Activated CD4-positive, alpha-beta T cell treated with anti-CD3 and anti-CD28 coated beads, Interleukin-2, amount 10 ng/mL, durations not matched to agents 24 days and 14 days (primary cell): ENCODE results near the gene MAP2K7. TPM values are rescaled to one million over a fixed set of nuclear protein-coding genes. Genes with fewer than 3 reads are reported as not detected.

ENCODE experiments used
- DNase-seq: peaks from one replicate; pipeline ENCODE4 v3.0.0; 2022
- H3K27ac Mint-ChIP-seq: one replicate; pipeline ENCODE4 v1.8.0; 2022; ENCODE audit warnings: mild to moderate bottlenecking, mixed read lengths
- H3K27me3 Mint-ChIP-seq: one replicate; pipeline ENCODE4 v1.8.0; 2022; ENCODE audit warnings: mixed read lengths
- H3K36me3 Mint-ChIP-seq: one replicate; pipeline ENCODE4 v1.8.0; 2022; ENCODE audit warnings: low read depth, mild to moderate bottlenecking, mixed read lengths
- H3K4me1 Mint-ChIP-seq: one replicate; pipeline ENCODE4 v1.8.0; 2021; ENCODE audit warnings: mixed read lengths
- H3K4me3 Mint-ChIP-seq: one replicate; pipeline ENCODE4 v1.8.0; 2022; ENCODE audit warnings: mild to moderate bottlenecking, moderate library complexity, mixed read lengths
- H3K9me3 Mint-ChIP-seq: one replicate; pipeline ENCODE4 v1.8.0; 2021; ENCODE audit warnings: mixed read lengths
- intact Hi-C: fragments of 100-400 bp; cut with micrococcal nuclease; formaldehyde crosslinking; loops from one replicate; pipeline ENCODE4 v1.15.1; 2023
- total RNA-seq: library from RNA; stranded (reverse); gene quantifications from 2 replicates; pipeline ENCODE4 v1.2.3, GENCODE V29; 2022

The MAP2K7 gene
- total RNA-seq, 1 donor from 2014 or later = 46.7 TPM

DNA sequence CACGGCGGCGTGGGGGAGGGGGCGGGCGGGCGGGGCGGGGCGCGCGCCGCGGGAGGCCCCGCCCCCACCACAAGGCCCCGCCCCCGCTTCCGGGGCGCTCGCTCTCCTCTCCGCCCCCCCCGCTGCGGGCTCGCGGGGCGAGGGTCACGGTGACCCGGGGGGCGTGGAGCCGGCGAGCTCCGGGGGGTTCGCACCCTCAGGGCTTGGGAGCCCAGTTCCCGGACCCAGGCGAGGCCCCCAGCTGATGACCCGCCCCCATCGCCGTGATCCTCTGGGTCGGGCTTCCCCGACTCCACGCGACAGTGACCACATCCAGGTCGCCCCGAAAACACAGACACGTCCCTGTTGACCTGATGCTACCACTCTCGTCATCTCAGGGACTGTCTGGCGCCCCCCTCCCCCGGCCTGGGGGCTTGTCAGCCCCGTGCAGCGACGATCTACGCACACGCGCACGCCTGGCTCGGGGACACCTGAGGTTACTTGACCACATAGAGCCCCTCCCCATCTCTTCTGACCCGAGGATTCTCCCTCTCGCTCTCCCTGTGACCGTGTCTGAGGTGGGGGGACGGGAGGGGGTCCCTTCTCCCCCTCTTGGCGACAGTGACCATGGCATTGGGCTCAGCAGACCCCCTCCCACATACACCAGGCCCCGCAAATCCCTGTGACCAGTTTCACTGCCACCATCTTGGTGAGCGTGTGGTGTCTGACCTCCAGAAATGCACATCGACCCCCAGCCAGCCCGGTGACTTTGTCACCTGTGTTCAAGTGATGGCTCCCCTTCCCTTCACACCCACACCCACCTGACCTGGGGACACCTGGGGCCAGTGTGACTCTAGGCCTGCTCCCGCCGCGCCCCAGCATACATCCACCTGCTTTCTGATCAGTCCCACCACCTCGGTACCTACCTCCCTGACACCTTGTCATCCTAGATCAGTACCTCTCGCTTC, 670 bp downstream of the MAP2K7 start:
- peak; percentile 91 for DNase-seq
- peaks cover 25% of the 10 kb centered on the region for H3K4me1 Mint-ChIP-seq
- peaks cover 19% of the 10 kb centered on the region for H3K36me3 Mint-ChIP-seq
- peak overlapping the region; percentile 93 for H3K4me3 Mint-ChIP-seq
- peaks cover 3% of the 10 kb centered on the region for H3K27me3 Mint-ChIP-seq
- H3K27ac Mint-ChIP-seq = peak overlapping the region; percentile 93
- no peaks in the 10 kb centered on the region for H3K9me3 Mint-ChIP-seq
- intact Hi-C loops = no loop called here

DNA sequence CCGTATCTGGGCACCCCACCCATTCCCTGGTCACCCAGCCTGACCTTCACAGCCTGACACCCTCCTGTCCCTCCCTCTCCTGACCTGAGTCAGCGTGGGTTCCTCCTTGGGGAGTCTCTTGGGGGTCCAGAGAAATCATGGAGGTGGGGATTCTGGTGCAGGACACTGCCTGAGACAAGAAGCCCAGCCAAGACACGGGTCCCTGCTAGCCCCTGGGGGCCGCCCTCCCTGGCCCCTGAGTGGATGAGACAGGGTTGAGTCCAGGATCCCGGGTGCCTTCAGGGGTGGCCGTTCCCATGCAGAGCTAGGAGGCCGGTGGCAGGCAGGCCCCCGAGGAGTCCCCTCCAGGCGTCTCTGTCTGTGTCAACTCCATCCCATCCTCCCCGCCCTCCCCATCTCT, 1.6 kb downstream of the MAP2K7 start:
- H3K4me1 Mint-ChIP-seq = peaks cover 25% of the 10 kb centered on the region
- peaks cover 19% of the 10 kb centered on the region for H3K36me3 Mint-ChIP-seq
- H3K9me3 Mint-ChIP-seq = no peaks in the 10 kb centered on the region
- H3K27ac Mint-ChIP-seq = peak overlapping the region; percentile 93
- peak; percentile 59 for DNase-seq
- peak overlapping the region; percentile 92 for H3K4me3 Mint-ChIP-seq
- intact Hi-C loops = no loop called here
- H3K27me3 Mint-ChIP-seq = peaks cover 3% of the 10 kb centered on the region

DNA sequence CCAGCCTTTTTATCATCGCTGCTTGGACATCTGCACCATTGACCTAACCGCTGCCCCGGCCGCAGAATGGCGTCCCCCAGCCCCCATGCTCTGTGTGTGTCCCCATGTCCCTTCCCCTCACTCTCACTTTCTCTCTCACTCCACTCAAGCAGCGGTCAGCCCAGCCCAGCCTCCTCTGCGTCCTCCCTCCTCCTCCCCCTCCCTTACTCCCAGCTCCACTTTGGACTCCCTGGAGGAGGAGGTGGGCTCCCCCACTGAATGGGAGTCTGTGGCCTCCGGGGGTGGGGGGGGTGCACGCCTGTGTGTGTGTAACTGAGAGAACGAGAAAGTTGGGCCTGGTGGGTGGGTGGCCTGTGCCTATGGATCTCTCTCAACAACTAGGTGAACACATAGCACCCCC, 2.2 kb downstream of the MAP2K7 start:
- Mint-ChIP-seq H3K27me3 (peaks cover 3% of the 10 kb centered on the region), H3K4me1 (peaks cover 25% of the 10 kb centered on the region), H3K4me3 (peak overlapping the region; percentile 92), H3K27ac (peak overlapping the region; percentile 87), H3K36me3 (peaks cover 24% of the 10 kb centered on the region), H3K9me3 (no peaks in the 10 kb centered on the region)
- DNase-seq = no peak
- intact Hi-C loops = no loop called here

DNA sequence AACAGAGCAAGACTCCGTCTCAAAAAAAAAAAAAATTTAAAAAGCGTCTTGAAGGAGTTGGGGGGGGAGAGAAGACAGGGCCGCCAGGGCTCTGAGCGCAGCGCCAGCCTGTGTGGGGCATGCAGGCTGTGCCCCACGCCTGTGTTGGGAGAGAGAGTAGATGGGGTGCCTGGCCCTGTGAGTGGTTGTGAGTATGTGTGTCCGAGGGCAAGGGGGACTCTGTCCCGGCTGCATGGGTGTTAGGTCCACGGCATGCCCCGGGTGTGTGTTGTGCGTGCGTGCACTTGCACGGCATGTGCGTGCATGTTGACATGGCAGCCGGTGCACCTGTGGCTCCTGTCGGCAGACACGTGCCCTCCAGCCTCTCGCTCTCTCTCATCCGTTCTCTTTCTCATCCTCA, 3.4 kb downstream of the MAP2K7 start:
- Mint-ChIP-seq H3K4me3 (no peak overlapping the region), H3K36me3 (peaks cover 33% of the 10 kb centered on the region), H3K27ac (no peak overlapping the region), H3K27me3 (peaks cover 3% of the 10 kb centered on the region), H3K4me1 (peaks cover 25% of the 10 kb centered on the region), H3K9me3 (no peaks in the 10 kb centered on the region)
- no peak for DNase-seq
- intact Hi-C loops = no loop called here

DNA sequence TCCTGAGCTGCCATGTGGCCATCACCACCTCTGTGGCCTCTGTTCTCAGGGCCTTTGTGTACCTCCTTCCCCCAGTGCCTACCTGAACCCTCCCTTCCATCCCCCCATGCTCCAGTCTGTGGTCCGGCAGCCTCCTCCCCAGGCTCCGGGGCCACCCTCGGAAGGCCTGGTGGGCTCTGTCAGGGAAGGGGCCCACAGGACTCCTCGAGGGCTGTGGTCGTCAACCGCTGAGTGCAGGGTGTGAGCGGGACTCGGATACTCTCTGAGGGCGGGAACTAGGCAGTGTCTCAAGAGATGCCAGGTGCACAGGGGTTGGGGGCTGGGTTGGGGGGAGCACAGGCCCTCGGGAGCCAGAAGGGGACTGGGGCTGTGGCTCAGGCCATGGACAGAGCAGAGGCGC, 3.9 kb downstream of the MAP2K7 start:
- intact Hi-C loops = no loop called here
- H3K9me3 Mint-ChIP-seq = no peaks in the 10 kb centered on the region
- no peak for DNase-seq
- H3K36me3 Mint-ChIP-seq = peaks cover 34% of the 10 kb centered on the region
- H3K4me3 Mint-ChIP-seq = no peak overlapping the region
- H3K27ac Mint-ChIP-seq = no peak overlapping the region
- peaks cover 23% of the 10 kb centered on the region for H3K4me1 Mint-ChIP-seq
- H3K27me3 Mint-ChIP-seq = peaks cover 3% of the 10 kb centered on the region

DNA sequence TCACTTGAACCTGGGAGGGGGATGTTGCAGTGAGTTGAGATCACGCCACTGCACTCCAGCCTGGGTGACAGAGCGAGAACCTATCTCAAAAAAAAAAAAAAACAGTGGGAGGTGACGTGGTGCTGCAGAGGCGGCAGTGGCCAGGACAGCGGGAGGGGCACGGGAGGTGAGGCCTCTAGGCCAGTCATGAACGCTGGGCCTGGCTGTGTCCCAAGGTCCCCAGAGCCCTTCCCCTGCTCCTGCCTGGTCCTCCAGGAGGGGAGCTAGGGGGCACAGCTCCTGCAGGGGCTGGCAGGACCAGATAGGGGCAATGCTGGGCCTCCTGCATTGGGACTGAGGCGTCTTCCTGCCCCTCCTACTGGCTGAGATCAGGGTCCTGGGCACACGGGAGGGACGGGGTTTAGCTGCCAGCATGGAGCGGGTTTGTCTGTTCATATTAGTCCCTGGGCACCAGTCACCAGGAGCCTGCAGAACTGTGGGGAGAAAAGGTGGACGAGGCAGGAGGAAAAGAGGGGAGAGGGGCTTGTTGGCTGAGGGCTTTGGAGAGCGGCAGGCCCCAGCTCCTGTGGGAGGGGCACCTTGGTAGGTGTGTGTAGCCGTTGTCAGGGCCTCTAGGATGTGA, 4.5 kb downstream of the MAP2K7 start:
- intact Hi-C loops = no loop called here
- no peak for DNase-seq
- peaks cover 38% of the 10 kb centered on the region for H3K36me3 Mint-ChIP-seq
- no peak overlapping the region for H3K4me3 Mint-ChIP-seq
- H3K27me3 Mint-ChIP-seq = peaks cover 3% of the 10 kb centered on the region
- H3K4me1 Mint-ChIP-seq = peaks cover 19% of the 10 kb centered on the region
- H3K27ac Mint-ChIP-seq = no peak overlapping the region
- no peaks in the 10 kb centered on the region for H3K9me3 Mint-ChIP-seq

DNA sequence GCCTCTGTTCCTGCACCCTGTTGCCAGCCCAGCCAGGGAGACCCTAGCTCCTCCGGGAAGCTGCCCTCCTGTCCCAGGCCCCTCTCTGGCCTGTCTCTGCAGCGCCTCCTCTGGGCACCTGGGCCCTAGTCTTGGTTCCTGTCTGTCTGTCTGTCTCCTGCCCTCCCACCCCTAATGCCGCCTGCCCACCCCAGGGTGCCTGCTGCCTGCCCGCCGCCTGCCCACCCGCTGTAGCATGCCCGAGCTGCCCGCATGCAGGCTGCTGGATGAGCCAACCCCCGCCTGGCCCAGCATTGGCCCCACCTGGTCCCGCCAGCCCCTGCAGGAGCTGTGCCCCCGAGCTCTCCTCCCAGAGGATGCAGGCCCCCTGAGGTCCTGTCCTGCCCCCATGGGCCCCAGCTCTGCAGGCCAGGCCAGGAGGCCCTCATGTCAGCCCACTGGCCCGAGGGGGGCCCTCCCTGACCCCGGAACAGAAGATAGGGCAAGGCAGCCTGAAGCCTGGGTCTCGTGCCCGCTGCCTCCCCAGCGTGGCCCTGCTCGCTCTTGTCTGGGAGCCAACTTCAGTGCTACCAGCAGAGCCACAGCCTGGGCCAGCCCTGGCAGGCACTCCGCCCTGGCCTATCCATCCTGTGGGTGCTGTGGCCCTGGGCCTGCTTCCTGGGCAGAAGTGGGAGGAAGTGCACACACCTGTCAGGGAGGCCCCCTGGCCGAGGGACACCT, 5.2 kb downstream of the MAP2K7 start:
- peak; percentile 55 for DNase-seq
- Mint-ChIP-seq H3K4me3 (no peak overlapping the region), H3K27me3 (no peaks in the 10 kb centered on the region), H3K36me3 (peaks cover 37% of the 10 kb centered on the region), H3K4me1 (peaks cover 15% of the 10 kb centered on the region), H3K9me3 (no peaks in the 10 kb centered on the region), H3K27ac (no peak overlapping the region)
- intact Hi-C loops = no loop called here

DNA sequence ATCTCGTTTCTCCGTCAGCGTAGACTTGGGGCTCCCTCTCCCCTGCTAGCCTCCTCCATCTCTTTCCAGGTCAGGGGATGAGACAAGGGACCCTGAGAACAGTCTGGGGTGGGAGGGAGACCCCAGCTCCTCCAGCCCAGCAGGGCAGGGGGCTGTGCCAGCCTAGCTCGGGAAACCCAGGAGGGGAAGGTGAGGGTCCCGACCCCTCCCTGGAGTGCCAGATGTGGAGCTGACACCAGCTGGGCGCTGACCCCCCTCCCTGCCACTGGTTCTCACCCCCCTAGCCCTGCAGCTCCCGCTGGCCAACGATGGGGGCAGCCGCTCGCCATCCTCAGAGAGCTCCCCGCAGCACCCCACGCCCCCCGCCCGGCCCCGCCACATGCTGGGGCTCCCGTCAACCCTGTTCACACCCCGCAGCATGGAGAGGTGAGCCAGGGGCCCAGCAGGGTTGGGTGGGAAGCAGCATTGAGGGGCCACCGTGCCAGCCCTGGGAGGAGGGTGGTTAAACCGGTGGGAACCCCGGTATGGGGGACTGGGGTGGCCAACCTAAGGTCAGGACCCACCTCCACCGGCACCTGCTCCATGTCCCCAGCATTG, 5.9 kb downstream of the MAP2K7 start:
- Mint-ChIP-seq H3K27me3 (no peaks in the 10 kb centered on the region), H3K9me3 (no peaks in the 10 kb centered on the region), H3K27ac (no peak overlapping the region), H3K4me1 (peaks cover 13% of the 10 kb centered on the region), H3K4me3 (no peak overlapping the region), H3K36me3 (peaks cover 37% of the 10 kb centered on the region)
- no peak for DNase-seq
- intact Hi-C loops = no loop called here

DNA sequence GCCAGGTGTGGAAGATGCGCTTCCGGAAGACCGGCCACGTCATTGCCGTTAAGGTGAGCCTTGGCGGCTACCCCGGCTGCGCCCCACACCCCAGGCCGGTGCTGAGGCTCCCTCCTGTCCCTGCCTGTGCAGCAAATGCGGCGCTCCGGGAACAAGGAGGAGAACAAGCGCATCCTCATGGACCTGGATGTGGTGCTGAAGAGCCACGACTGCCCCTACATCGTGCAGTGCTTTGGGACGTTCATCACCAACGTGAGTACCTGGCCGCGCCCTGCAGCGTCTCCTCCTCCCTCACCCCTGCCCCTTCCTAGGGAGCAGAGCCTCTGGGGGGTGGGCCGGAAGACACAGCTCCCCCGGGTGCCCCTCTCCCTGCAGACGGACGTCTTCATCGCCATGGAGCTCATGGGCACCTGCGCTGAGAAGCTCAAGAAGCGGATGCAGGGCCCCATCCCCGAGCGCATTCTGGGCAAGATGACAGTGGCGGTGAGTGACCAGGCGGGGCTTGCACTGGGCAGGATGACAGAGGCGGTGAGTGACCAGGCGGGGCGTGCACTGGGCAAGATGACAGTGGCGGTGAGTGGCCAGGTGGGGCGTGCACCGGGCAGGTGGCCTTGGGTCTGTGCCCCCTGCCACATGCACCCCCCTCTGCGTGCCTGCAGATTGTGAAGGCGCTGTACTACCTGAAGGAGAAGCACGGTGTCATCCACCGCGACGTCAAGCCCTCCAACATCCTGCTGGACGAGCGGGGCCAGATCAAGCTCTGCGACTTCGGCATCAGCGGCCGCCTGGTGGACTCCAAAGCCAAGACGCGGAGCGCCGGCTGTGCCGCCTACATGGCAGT, 6.9 kb downstream of the MAP2K7 start:
- Mint-ChIP-seq H3K27ac (no peak overlapping the region), H3K4me3 (no peak overlapping the region), H3K27me3 (peaks cover 6% of the 10 kb centered on the region), H3K36me3 (peaks cover 33% of the 10 kb centered on the region), H3K9me3 (no peaks in the 10 kb centered on the region), H3K4me1 (peaks cover 8% of the 10 kb centered on the region)
- no peak for DNase-seq
- intact Hi-C loops = no loop called here

DNA sequence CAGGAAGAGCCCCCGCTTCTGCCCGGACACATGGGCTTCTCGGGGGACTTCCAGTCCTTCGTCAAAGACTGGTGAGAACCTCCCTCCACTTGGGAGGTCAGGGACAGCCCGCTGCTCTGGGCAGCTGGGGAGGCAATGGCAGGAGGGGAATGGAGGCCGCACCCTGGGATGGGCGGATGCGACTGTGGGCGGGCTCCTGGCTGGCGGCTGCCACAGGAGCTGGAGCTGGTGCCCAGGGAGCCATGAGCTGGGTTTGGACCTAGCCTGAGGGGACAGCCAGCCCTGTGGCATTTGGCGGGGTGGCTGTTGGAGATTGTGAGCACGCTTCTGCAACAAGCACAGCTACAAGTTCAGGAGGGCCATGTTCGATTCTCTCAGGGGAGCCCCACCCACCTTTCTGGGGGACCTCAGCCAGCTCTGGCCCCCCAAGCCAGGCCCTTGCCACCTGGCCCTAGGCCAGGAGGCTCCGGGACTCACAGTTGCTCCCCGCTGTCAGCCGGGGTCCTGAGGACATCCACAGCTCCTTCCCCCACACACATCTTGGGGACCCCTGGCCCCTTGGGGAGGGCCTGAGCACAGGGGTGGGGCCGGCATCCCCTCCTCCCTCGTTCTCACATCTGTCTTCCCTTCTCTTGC, 7.9 kb downstream of the MAP2K7 start:
- Mint-ChIP-seq H3K4me1 (peaks cover 7% of the 10 kb centered on the region), H3K9me3 (no peaks in the 10 kb centered on the region), H3K27me3 (peaks cover 11% of the 10 kb centered on the region), H3K36me3 (peaks cover 30% of the 10 kb centered on the region), H3K4me3 (no peak overlapping the region), H3K27ac (peak overlapping the region; percentile 62)
- DNase-seq = no peak
- intact Hi-C loops = no loop called here

DNA sequence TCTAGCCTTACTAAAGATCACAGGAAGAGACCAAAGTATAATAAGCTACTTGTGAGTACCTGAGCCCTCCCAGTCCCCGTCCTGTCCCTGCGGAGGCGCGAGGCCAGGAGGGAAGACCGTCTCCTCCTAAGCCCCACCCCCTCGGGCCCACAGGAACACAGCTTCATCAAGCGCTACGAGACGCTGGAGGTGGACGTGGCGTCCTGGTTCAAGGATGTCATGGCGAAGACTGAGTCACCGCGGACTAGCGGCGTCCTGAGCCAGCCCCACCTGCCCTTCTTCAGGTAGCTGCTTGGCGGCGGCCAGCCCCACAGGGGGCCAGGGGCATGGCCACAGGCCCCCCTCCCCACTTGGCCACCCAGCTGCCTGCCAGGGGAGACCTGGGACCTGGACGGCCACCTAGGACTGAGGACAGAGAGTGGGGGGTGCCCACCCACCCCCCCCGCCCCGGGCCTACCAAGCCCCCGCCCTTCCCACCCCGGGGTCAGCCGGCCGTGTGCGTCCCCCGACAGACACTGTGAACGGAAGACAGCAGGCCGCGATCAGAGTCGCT, 8.5 kb downstream of the MAP2K7 start:
- DNase-seq = no peak
- Mint-ChIP-seq H3K27ac (no peak overlapping the region), H3K4me1 (peaks cover 7% of the 10 kb centered on the region), H3K27me3 (peaks cover 14% of the 10 kb centered on the region), H3K4me3 (no peak overlapping the region), H3K36me3 (peaks cover 30% of the 10 kb centered on the region), H3K9me3 (no peaks in the 10 kb centered on the region)
- intact Hi-C loops = no loop called here

DNA sequence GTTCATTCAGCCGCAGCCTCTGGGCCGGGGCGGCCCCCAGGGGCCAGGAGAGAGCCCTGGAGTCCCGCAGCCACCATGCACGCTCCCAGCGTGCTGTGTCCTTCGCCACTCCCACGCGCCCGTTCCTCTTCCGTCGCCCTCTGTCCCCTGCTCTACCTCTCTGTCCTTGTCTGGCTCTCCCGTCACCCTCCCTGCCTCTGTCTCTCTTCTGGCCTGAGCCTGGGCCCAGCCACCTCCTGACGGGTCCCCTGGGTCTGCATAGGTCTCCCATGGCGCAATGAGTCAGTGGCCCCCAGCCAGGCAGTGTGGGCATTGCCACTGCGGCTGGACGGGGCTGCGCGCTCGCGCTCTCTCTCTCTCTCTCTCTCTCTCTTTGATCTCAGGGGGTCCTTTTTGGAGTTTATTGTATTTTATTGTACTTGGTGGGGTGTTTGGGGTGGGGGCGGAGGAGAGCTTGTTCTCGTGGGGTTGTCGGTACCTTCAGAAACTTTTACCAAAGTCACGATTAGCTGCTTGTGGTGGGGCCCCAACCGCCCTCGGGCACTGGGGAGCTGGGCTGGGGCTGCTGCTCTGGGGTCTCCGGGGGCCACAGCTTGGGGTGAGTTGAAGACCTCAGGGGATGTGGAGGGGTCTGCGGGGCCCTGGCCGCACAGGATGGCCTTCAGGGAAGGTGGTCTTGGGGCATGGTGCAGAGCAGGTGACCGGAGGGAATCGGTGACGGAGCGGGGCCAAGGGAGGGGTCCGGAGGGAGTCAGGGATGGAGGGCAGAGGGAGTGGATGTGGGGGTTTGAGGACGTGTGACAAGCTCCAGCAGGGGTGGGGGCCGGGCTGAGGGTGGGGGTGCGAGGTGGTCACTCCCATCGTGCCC, 9.3 kb downstream of the MAP2K7 start:
- Mint-ChIP-seq H3K4me1 (peaks cover 7% of the 10 kb centered on the region), H3K36me3 (peaks cover 26% of the 10 kb centered on the region), H3K27me3 (peaks cover 16% of the 10 kb centered on the region), H3K4me3 (no peak overlapping the region), H3K9me3 (no peaks in the 10 kb centered on the region), H3K27ac (no peak overlapping the region)
- DNase-seq = no peak
- intact Hi-C loops = no loop called here
